Body of pancreas (tissue), 4 donors: ENCODE data around the gene ASTN2.

Experiments used
- POLR2A ChIP-seq, 3 donors: fragments of 450-650 bp; IDR thresholded peaks; one replicate each; pipeline ENCODE4 v1.6.1; 2016; ENCODE audit warnings: antibody characterized with exemption in 3 of 3, mild to moderate bottlenecking in 2 of 3
- TF ChIP-seq, protein P1 (sequence below), 7 experiments: fragments of 450-650 bp in 4 of 7; fragments of 200-600 bp in 3 of 7; sonication (generic) in 3 of 7; IDR thresholded peaks; one replicate each; pipeline ENCODE4 v1.5.1; 2016 to 2019; ENCODE audit warnings: antibody characterized with exemption in 7 of 7

- TF ChIP-seq, protein P1, sequence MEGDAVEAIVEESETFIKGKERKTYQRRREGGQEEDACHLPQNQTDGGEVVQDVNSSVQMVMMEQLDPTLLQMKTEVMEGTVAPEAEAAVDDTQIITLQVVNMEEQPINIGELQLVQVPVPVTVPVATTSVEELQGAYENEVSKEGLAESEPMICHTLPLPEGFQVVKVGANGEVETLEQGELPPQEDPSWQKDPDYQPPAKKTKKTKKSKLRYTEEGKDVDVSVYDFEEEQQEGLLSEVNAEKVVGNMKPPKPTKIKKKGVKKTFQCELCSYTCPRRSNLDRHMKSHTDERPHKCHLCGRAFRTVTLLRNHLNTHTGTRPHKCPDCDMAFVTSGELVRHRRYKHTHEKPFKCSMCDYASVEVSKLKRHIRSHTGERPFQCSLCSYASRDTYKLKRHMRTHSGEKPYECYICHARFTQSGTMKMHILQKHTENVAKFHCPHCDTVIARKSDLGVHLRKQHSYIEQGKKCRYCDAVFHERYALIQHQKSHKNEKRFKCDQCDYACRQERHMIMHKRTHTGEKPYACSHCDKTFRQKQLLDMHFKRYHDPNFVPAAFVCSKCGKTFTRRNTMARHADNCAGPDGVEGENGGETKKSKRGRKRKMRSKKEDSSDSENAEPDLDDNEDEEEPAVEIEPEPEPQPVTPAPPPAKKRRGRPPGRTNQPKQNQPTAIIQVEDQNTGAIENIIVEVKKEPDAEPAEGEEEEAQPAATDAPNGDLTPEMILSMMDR (IDR thresholded peaks at IDR 0.05): no peak
- TF ChIP-seq POLR2A (IDR thresholded peaks at IDR 0.05): no peak
Observed at GRCh38 chr9:116544896-116545295, 870.0 kb downstream of the ASTN2 start.
